Stimulated activated CD4-positive, alpha-beta T cell treated with anti-CD3 and anti-CD28 coated beads, Interleukin-1b, Interleukin-23, amount 100 ng/mL, for 48 hours (primary cell): ENCODE results near the gene OMG.
"Not testable (repeated sequence)": the region's sequence is repeated elsewhere in the genome, so short reads cannot be mapped to it uniquely, and the experiment has no call there.

Experiments
- DNase-seq: peaks from one replicate; pipeline ENCODE4 v3.0.0-alpha.2; 2020

OMG gene

GRCh38 chr17:31297090-31297489 is at the start of gene OMG:
TSS of gene OMG (minus strand) at chr17:31297239. CDS start at chr17:31296331, 908 bp downstream.
- DNase-seq = no peak

- not testable (repeated sequence) for DNase-seq
Measured at GRCh38 chr17:31345191-31345747, 48.2 kb upstream of the OMG start.

GRCh38 chr17:31339906-31340661 is 43.0 kb upstream of the OMG start:
- DNase-seq = no peak

- DNase-seq = no peak
Measured at GRCh38 chr17:31329221-31329620, 32.2 kb upstream of the OMG start.

GRCh38 chr17:31328160-31328535 is 31.1 kb upstream of the OMG start:
- DNase-seq = no peak

GRCh38 chr17:31327534-31328159 is 30.6 kb upstream of the OMG start:
- no peak for DNase-seq

GRCh38 chr17:31323551-31323950 is 26.5 kb upstream of the OMG start:
- no peak for DNase-seq

GRCh38 chr17:31321966-31322365 is 24.9 kb upstream of the OMG start:
- DNase-seq = peak; percentile 30

GRCh38 chr17:31321481-31321880 is 24.4 kb upstream of the OMG start, which contains the start of gene EVI2A:
TSS of gene EVI2A (minus strand) at chr17:31321622. CDS start at chr17:31319013, 2,609 bp downstream.
- DNase-seq = peak; percentile 85

- DNase-seq = no peak
Measured at GRCh38 chr17:31320791-31321190, 23.8 kb upstream of the OMG start.

- DNase-seq = no peak
Measured at GRCh38 chr17:31320241-31320640, 23.2 kb upstream of the OMG start.

- DNase-seq = no peak
Measured at GRCh38 chr17:31318851-31319661, 22.0 kb upstream of the OMG start.

- peak; percentile 74 for DNase-seq
Measured at GRCh38 chr17:31318298-31318801, 21.3 kb upstream of the OMG start.

GRCh38 chr17:31314782-31315100 is 17.7 kb upstream of the OMG start:
- no peak for DNase-seq

- DNase-seq = no peak
Measured at GRCh38 chr17:31313982-31314781, 17.1 kb upstream of the OMG start, which contains the start of gene EVI2B. TSS of gene EVI2B (minus strand) at chr17:31314054. CDS start at chr17:31305609, 8,445 bp downstream.

- peak; percentile 36 for DNase-seq
Measured at GRCh38 chr17:31312223-31312622, 15.2 kb upstream of the OMG start.

- DNase-seq = no peak
Measured at GRCh38 chr17:31311526-31311925, 14.5 kb upstream of the OMG start.

GRCh38 chr17:31310886-31311285 is 13.8 kb upstream of the OMG start:
- peak; percentile 8 for DNase-seq

- peak; percentile 35 for DNase-seq
Measured at GRCh38 chr17:31310260-31310659, 13.2 kb upstream of the OMG start.

GRCh38 chr17:31309556-31309955 is 12.5 kb upstream of the OMG start:
- DNase-seq = no peak

- no peak for DNase-seq
Measured at GRCh38 chr17:31308372-31309334, 11.6 kb upstream of the OMG start.
